Activated T-helper 1 cell treated with anti-CD3 and anti-CD28 coated beads, Interleukin-12 subunit alpha, Interleukin-12 subunit beta, Interleukin-2, Interleukin-4 antibody, amounts not matched to agents 30 ng/mL and 10 ng/mL and 1 ng/mL, durations not matched to agents 14 hours and 24 hours and 36 hours (primary cell): Measurements from ENCODE around the gene TMEM185B. TPM values are rescaled to one million over a fixed set of nuclear protein-coding genes. Genes with fewer than 3 reads are reported as not detected.

ENCODE experiments used
- DNase-seq: peaks from one replicate; pipeline ENCODE4 v3.0.0; 2021; ENCODE audit warnings: low spot score
- H3K27ac Mint-ChIP-seq: one replicate; pipeline ENCODE4 v1.8.0; 2021; ENCODE audit warnings: mild to moderate bottlenecking, mixed read lengths
- H3K27me3 Mint-ChIP-seq: one replicate; pipeline ENCODE4 v1.8.0; 2022; ENCODE audit warnings: mild to moderate bottlenecking, moderate library complexity, mixed read lengths; ENCODE audit not compliant: insufficient read depth
- H3K36me3 Mint-ChIP-seq: one replicate; pipeline ENCODE4 v1.8.0; 2021; ENCODE audit warnings: low read depth, mixed read lengths
- H3K4me1 Mint-ChIP-seq: one replicate; pipeline ENCODE4 v1.8.0; 2021; ENCODE audit warnings: low read depth, mixed read lengths
- H3K4me3 Mint-ChIP-seq: one replicate; pipeline ENCODE4 v1.8.0; 2021; ENCODE audit warnings: mild to moderate bottlenecking, moderate library complexity, mixed read lengths
- H3K9me3 Mint-ChIP-seq: one replicate; pipeline ENCODE4 v1.8.0; 2021; ENCODE audit warnings: mixed read lengths
- intact Hi-C: fragments of 100-400 bp; cut with micrococcal nuclease; formaldehyde crosslinking; loops from one replicate; pipeline ENCODE4 v1.15.1; 2024
- total RNA-seq: library from RNA; stranded (reverse); gene quantifications from 2 replicates; pipeline ENCODE4 v1.2.3, GENCODE V29; 2022

TMEM185B gene
- total RNA-seq, 1 donor from 2014 or later: 47.9 TPM

DNA sequence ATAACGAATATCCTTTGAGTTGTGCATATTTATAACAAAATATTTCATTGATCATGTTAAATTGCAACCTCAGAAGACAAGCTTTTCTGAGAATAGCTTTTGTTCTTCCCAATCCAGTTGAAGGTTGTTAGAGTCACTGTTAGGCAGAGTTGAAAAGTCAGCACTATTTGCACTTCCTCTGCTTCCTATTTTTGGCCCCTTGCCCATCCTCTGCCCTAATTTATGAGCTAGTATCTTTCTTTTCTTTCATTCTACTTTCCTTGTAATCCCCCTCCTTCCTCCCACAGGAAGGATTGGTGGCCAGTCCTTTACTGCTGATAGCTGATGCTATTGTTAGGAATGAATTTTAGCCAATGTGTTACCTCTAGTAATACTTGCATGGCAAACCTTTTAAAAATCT lies 34.3 kb upstream of the TMEM185B start:
- H3K27me3 Mint-ChIP-seq: no peaks in the 10 kb centered on the region
- peaks cover 54% of the 10 kb centered on the region for H3K4me1 Mint-ChIP-seq
- no peak for DNase-seq
- peaks cover 57% of the 10 kb centered on the region for H3K36me3 Mint-ChIP-seq
- H3K4me3 Mint-ChIP-seq: peak overlapping the region; percentile 35
- H3K27ac Mint-ChIP-seq: peak overlapping the region; percentile 40
- peaks cover 15% of the 10 kb centered on the region for H3K9me3 Mint-ChIP-seq
- intact Hi-C loops: no loop called here

DNA sequence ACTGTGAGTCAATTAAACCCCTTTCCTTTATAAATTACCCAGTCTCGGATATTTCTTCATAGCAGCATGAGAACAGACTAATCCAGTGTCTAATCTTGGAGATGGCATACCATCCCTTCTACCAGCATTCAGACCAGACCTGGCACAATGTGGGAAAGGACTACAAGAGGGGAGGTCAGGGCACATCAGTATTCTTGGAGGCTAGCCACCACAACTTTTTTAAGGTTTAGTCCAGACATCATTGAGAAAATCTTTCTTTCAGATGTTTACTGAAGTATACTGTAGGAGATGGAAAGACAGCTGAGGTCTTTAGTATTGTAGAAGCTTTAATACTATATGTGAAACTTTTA lies 33.4 kb upstream of the TMEM185B start:
- peak overlapping the region; percentile 13 for H3K27ac Mint-ChIP-seq
- H3K9me3 Mint-ChIP-seq: peaks cover 15% of the 10 kb centered on the region
- peaks cover 63% of the 10 kb centered on the region for H3K4me1 Mint-ChIP-seq
- H3K36me3 Mint-ChIP-seq: peaks cover 57% of the 10 kb centered on the region
- no peak for DNase-seq
- intact Hi-C loops: no loop called here
- H3K4me3 Mint-ChIP-seq: peak overlapping the region; percentile 97
- no peaks in the 10 kb centered on the region for H3K27me3 Mint-ChIP-seq

DNA sequence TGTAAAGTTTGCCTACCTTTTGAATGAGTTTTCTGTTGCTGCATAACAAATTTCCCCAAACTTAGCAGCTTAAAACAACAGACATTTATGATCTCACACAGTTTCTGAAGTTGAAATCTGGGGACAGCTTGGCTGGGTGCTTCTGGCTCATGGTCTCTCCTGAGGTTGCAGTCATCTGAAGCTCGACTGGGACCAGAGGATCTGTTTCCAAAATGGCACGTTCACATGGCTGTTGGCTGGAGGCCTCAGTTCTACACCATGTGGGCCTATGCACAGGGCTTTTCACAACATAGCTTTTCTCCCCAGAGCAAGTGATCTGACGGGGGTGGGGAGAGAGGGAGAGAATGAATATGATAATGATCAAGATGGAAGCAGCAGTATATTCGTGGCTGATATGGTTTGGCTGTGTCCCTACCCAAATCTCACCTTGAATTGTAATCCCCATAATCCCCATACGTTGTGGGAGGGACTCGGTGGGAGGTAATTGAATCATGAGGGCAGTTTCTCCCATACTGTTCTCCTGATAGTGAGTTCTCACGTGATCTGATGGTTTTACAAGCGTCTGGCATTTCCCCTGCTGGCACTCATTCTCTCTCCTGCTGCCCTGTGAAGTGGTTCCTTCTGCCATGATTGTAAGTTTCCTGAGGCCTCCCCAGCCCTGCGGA lies 32.9 kb upstream of the TMEM185B start:
- intact Hi-C loops: no loop called here
- no peak for DNase-seq
- Mint-ChIP-seq H3K4me3 (peak overlapping the region; percentile 97), H3K4me1 (peaks cover 68% of the 10 kb centered on the region), H3K27ac (peak overlapping the region; percentile 13), H3K36me3 (peaks cover 57% of the 10 kb centered on the region), H3K27me3 (no peaks in the 10 kb centered on the region), H3K9me3 (peaks cover 15% of the 10 kb centered on the region)

DNA sequence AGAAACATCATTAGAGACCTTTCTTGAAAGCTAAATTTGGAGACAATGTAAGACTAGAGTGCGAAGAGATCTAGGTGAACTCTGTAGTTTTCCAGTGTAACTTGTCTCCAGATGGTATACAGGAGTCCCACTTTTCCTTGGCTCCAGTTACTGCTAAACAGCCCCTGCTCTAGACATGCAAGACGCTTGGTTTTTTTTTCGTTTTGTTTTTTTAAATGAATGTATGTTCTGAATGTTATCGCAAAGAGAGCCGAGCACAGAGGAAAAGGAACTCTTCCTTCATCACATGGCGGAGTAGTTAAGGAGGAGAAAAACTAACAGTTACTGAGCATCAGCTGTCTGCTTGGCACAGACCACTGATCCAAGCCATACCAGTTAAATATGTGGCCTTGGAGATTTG lies 31.9 kb upstream of the TMEM185B start:
- H3K4me3 Mint-ChIP-seq: peak overlapping the region; percentile 97
- no peak for DNase-seq
- peaks cover 3% of the 10 kb centered on the region for H3K27me3 Mint-ChIP-seq
- H3K36me3 Mint-ChIP-seq: peaks cover 49% of the 10 kb centered on the region
- H3K27ac Mint-ChIP-seq: peak overlapping the region; percentile 55
- intact Hi-C loops: no loop called here
- H3K9me3 Mint-ChIP-seq: peaks cover 8% of the 10 kb centered on the region
- peaks cover 78% of the 10 kb centered on the region for H3K4me1 Mint-ChIP-seq

DNA sequence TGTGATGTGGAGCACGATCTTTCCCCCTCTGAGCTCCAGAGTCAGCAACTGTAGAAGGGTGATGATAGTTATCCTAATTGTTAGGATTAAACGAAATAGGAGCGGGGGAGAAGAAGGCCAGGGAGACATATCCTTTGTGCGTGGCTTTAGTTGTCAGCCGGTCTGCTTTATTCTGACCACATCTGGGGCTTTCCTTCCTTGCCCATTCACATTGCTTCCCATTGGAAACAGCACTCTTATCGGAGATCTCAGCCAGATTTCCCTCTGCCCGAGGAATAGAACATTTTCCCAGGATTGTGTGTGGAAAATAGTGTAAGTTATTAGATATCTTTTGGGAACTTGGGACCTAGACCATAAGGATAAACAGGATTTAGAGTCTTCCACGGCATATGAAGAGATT lies 31.0 kb upstream of the TMEM185B start:
- peaks cover 7% of the 10 kb centered on the region for H3K27me3 Mint-ChIP-seq
- intact Hi-C loops: loop anchor here (5.0 kb wide), 1 partner anchor 887 kb away; the partner anchor contains the start of genes C2orf76 and DBI
- peaks cover 8% of the 10 kb centered on the region for H3K9me3 Mint-ChIP-seq
- H3K27ac Mint-ChIP-seq: peak overlapping the region; percentile 25
- peak overlapping the region; percentile 97 for H3K4me3 Mint-ChIP-seq
- no peak for DNase-seq
- peaks cover 49% of the 10 kb centered on the region for H3K36me3 Mint-ChIP-seq
- peaks cover 87% of the 10 kb centered on the region for H3K4me1 Mint-ChIP-seq

DNA sequence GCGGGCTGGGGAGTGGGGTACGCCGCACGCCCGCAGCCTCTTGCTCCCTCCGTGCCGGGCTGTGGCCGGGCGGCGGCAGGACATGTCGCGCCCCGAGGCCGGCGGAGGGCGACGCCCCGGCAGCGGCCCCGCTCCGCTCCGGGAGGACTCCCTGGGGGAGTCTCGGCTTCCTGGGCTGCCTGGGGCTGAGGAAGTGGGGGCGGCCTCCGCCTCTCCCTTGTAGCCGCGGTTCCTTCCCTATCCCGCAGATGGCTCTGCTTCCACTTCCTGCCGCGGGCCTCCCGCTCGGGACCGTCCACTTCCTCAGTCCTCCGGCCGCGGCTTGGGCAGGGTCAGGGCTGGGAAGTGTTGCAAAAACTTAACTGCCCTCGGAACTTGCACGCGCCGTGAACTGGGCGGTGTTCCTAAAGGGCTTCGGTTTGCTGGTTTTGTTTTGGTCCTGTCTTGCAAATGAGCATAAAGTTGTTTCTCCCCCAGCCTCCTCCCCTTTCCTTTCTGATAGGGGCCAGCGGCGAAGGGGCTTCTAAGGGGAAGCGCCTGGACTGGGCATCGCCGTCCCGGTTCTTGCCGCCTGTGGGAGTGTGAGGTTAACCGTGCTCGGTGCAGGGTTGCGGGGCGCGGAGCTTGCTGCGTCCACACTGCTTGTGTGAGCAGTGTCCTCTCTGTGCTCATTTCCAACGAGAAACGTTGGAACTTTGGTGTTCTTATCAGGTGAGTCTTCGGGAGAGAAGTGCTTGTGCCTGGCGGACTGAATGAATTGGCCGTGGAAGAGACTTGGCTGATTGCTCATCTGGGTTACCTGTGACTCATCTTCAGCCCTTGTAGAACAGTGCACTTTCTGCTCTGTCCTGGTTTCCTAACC lies 30.1 kb upstream of the TMEM185B start:
- Mint-ChIP-seq H3K4me3 (peak overlapping the region; percentile 97), H3K9me3 (peaks cover 5% of the 10 kb centered on the region), H3K27me3 (peaks cover 7% of the 10 kb centered on the region), H3K36me3 (peaks cover 40% of the 10 kb centered on the region), H3K4me1 (peaks cover 85% of the 10 kb centered on the region), H3K27ac (peak overlapping the region; percentile 89)
- intact Hi-C loops: loop anchor here (1.0 to 5.0 kb wide), 5 partner anchors 8 to 886 kb away; partner anchors contain the start of genes C2orf76 and DBI
- DNase-seq: no peak

DNA sequence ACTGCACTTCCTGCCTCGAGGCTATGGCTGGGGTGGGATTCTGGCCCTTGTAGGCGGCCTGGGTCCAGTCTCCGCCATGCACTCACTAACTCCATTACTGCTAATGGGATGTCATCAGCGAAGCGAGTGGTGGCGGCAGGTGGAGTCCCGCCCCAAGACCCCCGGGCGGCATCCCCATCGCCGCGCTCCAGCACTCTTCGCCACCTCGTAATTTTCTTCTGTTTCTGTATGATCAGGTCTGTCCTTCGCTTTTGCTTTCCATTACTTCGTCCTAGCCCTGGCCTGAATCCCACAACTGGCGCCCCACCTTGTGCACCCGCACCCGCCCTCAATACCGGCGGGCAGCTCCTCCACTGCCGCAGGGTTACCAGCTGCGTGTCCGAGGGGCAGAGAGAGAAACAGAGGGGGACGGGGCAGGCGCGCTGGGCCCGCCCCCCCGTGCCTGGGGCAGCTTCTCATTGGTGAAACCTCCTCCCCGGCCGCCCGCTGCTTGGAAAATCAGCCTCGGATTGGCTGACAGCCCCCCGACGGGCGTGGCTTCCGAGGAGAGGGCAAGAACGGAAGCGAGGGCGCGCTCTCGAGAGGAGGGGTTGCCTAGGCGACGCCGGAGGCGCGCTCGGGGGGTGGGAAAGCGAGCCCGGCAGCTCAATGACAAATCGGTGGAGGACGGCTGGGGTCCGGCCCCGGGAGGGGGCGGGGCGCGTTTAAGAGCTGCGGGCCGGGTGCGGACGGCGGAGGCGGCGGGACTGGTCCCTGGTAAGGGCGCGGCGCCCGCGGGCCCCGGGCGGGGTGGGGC lies 29.2 kb upstream of the TMEM185B start, which contains the start of gene RALB:
TSS of gene RALB (plus strand) at position 628 of the 796 bp plus-strand sequence. CDS start 25,813 bp downstream, outside the sequence.
- intact Hi-C loops: loop anchor here (1.0 to 5.0 kb wide), 12 partner anchors 9 to 885 kb away; partner anchors contain the start of genes C2orf76, DBI, EPB41L5 and PTPN4
- peaks cover 10% of the 10 kb centered on the region for H3K27me3 Mint-ChIP-seq
- DNase-seq: peak; percentile 99
- H3K4me1 Mint-ChIP-seq: peaks cover 85% of the 10 kb centered on the region
- H3K36me3 Mint-ChIP-seq: peaks cover 33% of the 10 kb centered on the region
- H3K27ac Mint-ChIP-seq: peak within 1 kb of the TSS; percentile 95
- peaks cover 4% of the 10 kb centered on the region for H3K9me3 Mint-ChIP-seq
- H3K4me3 Mint-ChIP-seq: peak within 1 kb of the TSS; percentile 98

DNA sequence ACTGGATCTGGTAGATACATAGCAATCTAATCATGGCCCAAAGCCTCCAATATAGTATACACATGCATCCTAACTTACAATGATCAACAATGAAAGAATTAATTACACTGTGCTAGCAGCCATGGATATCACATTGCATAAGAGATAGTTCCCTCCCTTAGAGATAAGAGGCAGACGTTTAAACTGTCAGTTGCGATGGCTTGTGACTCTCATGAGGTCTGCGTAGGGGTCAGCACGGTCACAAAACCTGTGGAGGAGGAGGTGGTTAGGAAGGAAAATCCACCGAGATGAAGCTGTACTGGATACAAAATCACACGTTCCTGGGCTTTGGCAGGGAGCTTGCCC lies 28.7 kb upstream of the TMEM185B start:
- DNase-seq: no peak
- H3K9me3 Mint-ChIP-seq: peaks cover 4% of the 10 kb centered on the region
- H3K27ac Mint-ChIP-seq: peak overlapping the region; percentile 95
- peaks cover 10% of the 10 kb centered on the region for H3K27me3 Mint-ChIP-seq
- H3K36me3 Mint-ChIP-seq: peaks cover 29% of the 10 kb centered on the region
- peak overlapping the region; percentile 98 for H3K4me3 Mint-ChIP-seq
- peaks cover 83% of the 10 kb centered on the region for H3K4me1 Mint-ChIP-seq
- intact Hi-C loops: loop anchor here (1.0 to 5.0 kb wide), 10 partner anchors 15 to 885 kb away; partner anchors contain the start of genes C2orf76, DBI, EPB41L5 and PTPN4

DNA sequence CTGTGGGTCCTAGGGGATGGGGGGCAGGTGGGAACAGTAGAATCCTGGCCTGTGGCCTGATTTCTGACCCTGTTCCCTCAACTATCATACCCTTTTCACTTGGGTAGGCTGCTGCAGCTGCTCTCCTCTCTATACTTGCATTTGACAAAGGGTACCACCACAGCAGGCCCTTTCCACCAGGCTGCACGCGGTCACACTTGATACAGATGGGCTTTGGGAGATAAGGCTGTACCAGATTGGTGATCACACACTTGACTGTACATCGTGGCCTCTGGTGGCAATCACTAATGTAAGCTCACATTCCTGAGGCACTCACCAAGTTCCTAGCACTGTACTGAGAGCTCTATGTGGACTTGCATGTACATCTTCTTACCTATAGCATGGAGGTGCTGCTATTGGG lies 27.9 kb upstream of the TMEM185B start:
- Mint-ChIP-seq H3K9me3 (peaks cover 2% of the 10 kb centered on the region), H3K4me3 (no peak overlapping the region), H3K4me1 (peaks cover 81% of the 10 kb centered on the region), H3K36me3 (peaks cover 22% of the 10 kb centered on the region), H3K27ac (no peak overlapping the region), H3K27me3 (peaks cover 10% of the 10 kb centered on the region)
- intact Hi-C loops: loop anchor here (5.0 kb wide), 1 partner anchor 884 kb away; the partner anchor contains the start of genes C2orf76 and DBI
- no peak for DNase-seq

DNA sequence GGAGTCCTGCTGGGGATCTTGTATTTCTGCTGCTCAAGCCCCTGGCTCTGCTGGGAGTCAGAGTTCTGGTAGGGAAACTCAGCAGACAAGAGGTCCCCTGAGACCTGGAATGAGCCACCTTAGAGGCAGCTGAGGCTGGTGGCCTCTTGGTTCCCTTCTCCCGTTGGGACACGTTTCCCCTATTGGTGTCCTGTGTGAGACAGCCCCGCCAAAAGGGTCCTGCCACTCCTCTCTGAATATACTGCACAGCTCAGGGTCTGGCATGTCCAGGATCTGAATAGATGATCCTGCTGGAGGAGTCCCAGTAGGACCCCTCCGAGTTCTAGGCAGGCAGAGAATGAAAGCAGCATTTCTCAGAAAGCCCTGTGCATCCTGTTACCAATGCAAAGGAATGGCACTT lies 27.4 kb upstream of the TMEM185B start:
- Mint-ChIP-seq H3K27me3 (peaks cover 10% of the 10 kb centered on the region), H3K9me3 (no peaks in the 10 kb centered on the region), H3K4me1 (peaks cover 77% of the 10 kb centered on the region), H3K27ac (no peak overlapping the region), H3K36me3 (peaks cover 18% of the 10 kb centered on the region), H3K4me3 (no peak overlapping the region)
- DNase-seq: no peak
- intact Hi-C loops: loop anchor here (5.0 kb wide), 1 partner anchor 883 kb away; the partner anchor contains the start of genes C2orf76 and DBI

DNA sequence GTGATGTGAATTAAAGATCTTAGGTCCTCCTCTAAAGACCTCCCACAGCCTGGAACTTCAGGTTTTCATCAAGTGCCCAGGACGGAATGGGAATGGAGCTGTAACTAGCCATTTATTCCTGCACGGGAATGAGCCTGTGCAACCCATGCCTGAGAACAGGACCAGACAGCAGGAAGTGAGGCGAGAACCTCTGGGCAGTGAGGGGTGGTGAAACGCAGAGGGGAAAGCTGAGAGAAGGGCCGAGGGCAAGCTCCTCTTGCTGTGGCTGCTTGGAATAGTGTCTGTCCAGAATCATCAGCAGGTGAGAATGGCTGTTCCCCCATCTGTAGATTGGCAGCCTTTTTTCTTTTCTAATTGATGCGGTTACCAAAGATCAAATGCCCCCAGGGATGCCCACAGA lies 24.7 kb upstream of the TMEM185B start:
- intact Hi-C loops: no loop called here
- Mint-ChIP-seq H3K27me3 (peaks cover 12% of the 10 kb centered on the region), H3K36me3 (peaks cover 11% of the 10 kb centered on the region), H3K4me3 (no peak overlapping the region), H3K9me3 (peaks cover 14% of the 10 kb centered on the region), H3K27ac (no peak overlapping the region), H3K4me1 (peaks cover 55% of the 10 kb centered on the region)
- no peak for DNase-seq

DNA sequence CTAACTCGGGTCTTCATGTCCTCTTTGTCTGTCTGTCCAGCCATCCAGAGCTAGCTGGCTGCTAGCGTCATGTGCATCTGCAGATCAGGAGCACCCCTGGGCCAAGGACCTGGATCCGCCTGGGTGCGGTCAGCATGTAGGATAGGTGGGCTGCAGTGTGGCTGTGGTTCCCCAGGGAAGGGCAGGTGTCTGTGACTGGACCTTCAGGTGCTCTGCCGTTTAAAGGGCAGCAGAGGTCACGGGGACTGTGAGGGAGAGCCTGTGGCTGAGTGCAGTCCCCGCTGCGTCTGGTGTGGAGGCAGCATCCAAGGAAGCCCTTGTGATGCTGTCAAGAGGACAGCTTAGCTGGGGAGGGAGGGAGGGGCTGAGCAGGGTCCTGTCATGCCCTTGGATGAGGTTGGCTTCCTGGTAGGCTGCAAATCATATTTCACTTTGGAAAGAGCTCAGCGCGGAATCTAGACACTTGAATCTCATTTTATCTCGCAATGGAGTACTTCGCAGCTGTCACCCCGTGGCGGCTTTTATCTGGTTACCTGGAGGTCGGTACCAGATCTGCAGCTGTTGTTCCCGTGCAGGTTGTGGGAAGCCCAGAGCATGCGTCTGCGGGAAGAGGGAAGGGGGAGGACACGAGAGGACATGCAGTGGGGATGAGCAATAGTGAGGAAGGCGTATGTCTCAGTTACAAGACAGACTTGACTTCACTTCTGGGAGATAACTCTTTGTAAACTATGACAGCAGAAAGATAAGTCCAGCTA lies 23.5 kb upstream of the TMEM185B start:
- peaks cover 15% of the 10 kb centered on the region for H3K9me3 Mint-ChIP-seq
- H3K27ac Mint-ChIP-seq: no peak overlapping the region
- peaks cover 11% of the 10 kb centered on the region for H3K36me3 Mint-ChIP-seq
- peaks cover 49% of the 10 kb centered on the region for H3K4me1 Mint-ChIP-seq
- DNase-seq: no peak
- no peak overlapping the region for H3K4me3 Mint-ChIP-seq
- peaks cover 12% of the 10 kb centered on the region for H3K27me3 Mint-ChIP-seq
- intact Hi-C loops: no loop called here
